ENCODE measurements around the gene SKAP2. TPM values are rescaled to one million over a fixed set of nuclear protein-coding genes. Genes with fewer than 3 reads are reported as not detected.

The SKAP2 gene
- polyA plus RNA-seq, 1 of the 3 experiments (the other 2 are of a cell fraction), result 0.69 TPM

GRCh38 chr7:26663874-26664273 is 200.5 kb downstream of the SKAP2 start:
- Histone ChIP-seq H3K4me2 (no peak overlapping the region), H3K27me3 (ENCODE audit: insufficient read depth) (no peaks in the 10 kb centered on the region; the same call in 1 of the 2 replicates), H3K9me3 (no peaks in the 10 kb centered on the region), H3K4me1 (ENCODE audit: control insufficient read depth in 1 of 2, insufficient read depth in 2 of 2, low read depth in 1 of 2, low read length in 1 of 2) (no peaks in the 10 kb centered on the region; a peak in 1 of 4 replicates), H4K20me1 (ENCODE audit: insufficient read depth) (no peaks in the 10 kb centered on the region), H3K9me2 (no peaks in the 10 kb centered on the region), H3K79me2 (ENCODE audit: insufficient read depth) (no peaks in the 10 kb centered on the region), H3K4me3 (ENCODE audit: low read depth in 2 of 2, low read length in 1 of 2) (no peak overlapping the region), H3K9ac (no peak overlapping the region), H3F3A (replicated peaks; ENCODE audit: insufficient read depth) (no peaks in the 10 kb centered on the region), H2AFZ (ENCODE audit: low read depth) (no peak overlapping the region), H3K36me3 (replicated peaks in 1 of 2; ENCODE audit: control insufficient read depth in 1 of 2, insufficient read depth in 2 of 2, low read length in 1 of 2) (no peaks in the 10 kb centered on the region), H3K27ac (ENCODE audit: low read depth in 2 of 2, low read length in 1 of 2) (no peak overlapping the region)
- POLR2A ChIA-PET, result no interaction called here
- no peak for TF ChIP-seq RCOR1 (IDR thresholded peaks at IDR 0.05; ENCODE audit: low read length)
- TF ChIP-seq, protein P1, sequence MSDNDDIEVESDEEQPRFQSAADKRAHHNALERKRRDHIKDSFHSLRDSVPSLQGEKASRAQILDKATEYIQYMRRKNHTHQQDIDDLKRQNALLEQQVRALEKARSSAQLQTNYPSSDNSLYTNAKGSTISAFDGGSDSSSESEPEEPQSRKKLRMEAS (IDR thresholded peaks at IDR 0.05; ENCODE audit: low read depth), result no peak
- TF ChIP-seq CHD2 (IDR thresholded peaks at IDR 0.05; ENCODE audit: low read length, partially characterized antibody), result no peak
- no peak for TF ChIP-seq GATA2 (CRISPR knock-in tag; IDR thresholded peaks at IDR 0.05)
- no peak for TF ChIP-seq TEAD4 (IDR thresholded peaks at IDR 0.05; ENCODE audit: borderline replicate concordance, insufficient read depth)
- no peak for TF ChIP-seq RFX5 (IDR thresholded peaks at IDR 0.05; ENCODE audit: low read length)
- TF ChIP-seq FOXM1 (IDR thresholded peaks at IDR 0.05; ENCODE audit: low read depth), result no peak
- TF ChIP-seq TAF1 (IDR thresholded peaks at IDR 0.05; ENCODE audit: borderline replicate concordance, low read depth, low read length), result no peak
- DNase-seq, result no peak
- CTCF ChIA-PET, result interaction anchor here (1.3 to 16.0 kb wide), 6 partner anchors 17 to 771 kb away, joined by 4 to 716 read pairs (median 100); partner anchors contain the start of gene HOXA5
- 61% methylated on average over 4 of the region's 4 CpGs for WGBS (ENCODE audit: low lambda C conversion rate)

DNA sequence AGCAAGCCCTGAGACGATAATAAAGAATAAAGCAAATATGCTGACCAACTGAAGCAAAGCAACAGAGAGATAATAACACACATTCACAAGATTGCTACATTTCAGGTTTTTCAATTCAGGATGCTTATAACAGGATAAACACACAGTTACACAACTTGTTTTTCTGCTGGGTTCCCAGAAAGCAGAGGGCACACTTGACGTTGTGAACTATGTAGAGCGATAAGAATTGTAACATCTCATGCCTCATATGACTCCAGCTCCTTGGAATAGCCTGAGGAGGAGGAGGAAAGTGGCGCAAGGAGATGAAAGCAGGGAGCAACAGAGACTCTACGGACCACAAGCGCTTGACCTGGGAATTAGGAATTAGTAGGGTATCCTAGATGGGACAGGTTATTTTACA is 201.7 kb downstream of the SKAP2 start:
- H2AFZ ChIP-seq (ENCODE audit: low read depth), result no peak overlapping the region
- H3K4me3 ChIP-seq (ENCODE audit: low read depth in 2 of 2, low read length in 1 of 2), result no peak overlapping the region
- no peak overlapping the region for H3K4me2 ChIP-seq
- no peaks in the 10 kb centered on the region for H4K20me1 ChIP-seq (ENCODE audit: insufficient read depth)
- H3K27ac ChIP-seq (ENCODE audit: low read depth in 2 of 2, low read length in 1 of 2), result no peak overlapping the region
- 68% methylated on average over 6 of the region's 6 CpGs for WGBS (ENCODE audit: low lambda C conversion rate)
- H3K36me3 ChIP-seq (replicated peaks in 1 of 2; ENCODE audit: control insufficient read depth in 1 of 2, insufficient read depth in 2 of 2, low read length in 1 of 2), result no peaks in the 10 kb centered on the region
- no peaks in the 10 kb centered on the region for H3K79me2 ChIP-seq (ENCODE audit: insufficient read depth)
- no peaks in the 10 kb centered on the region for H3F3A ChIP-seq (replicated peaks; ENCODE audit: insufficient read depth)
- no peaks in the 10 kb centered on the region for H3K9me3 ChIP-seq
- no peak overlapping the region for H3K9ac ChIP-seq
- CTCF ChIA-PET, result interaction anchor here (1.0 to 16.0 kb wide), 5 partner anchors 273 to 806 kb away, joined by 3 to 716 read pairs (median 3); no protein-coding TSS in a partner anchor
- TF ChIP-seq NFIC (IDR thresholded peaks at IDR 0.05; ENCODE audit: borderline replicate concordance) (no peak), TAF1 (IDR thresholded peaks at IDR 0.05; ENCODE audit: borderline replicate concordance, low read depth, low read length) (no peak), FOXJ3 (CRISPR knock-in tag; IDR thresholded peaks at IDR 0.05) (no peak), GATA2 (CRISPR knock-in tag; IDR thresholded peaks at IDR 0.05) (no peak), SMC3 (IDR thresholded peaks at IDR 0.05; ENCODE audit: low read depth, low read length) (no peak), PBX3 (IDR thresholded peaks at IDR 0.05) (no peak), EP300 (IDR thresholded peaks at IDR 0.05; ENCODE audit: borderline replicate concordance in 1 of 2, low read depth in 1 of 2, low read length in 1 of 2) (no peak), TCF12 (IDR thresholded peaks at IDR 0.05) (no peak), RCOR1 (IDR thresholded peaks at IDR 0.05; ENCODE audit: low read length) (no peak), EZH2phosphoT487 (IDR thresholded peaks at IDR 0.05; ENCODE audit: borderline replicate concordance, low read depth) (no peak), MXI1 (IDR thresholded peaks at IDR 0.05; ENCODE audit: low read depth, low read length) (no peak)
- TF ChIP-seq, protein P2, sequence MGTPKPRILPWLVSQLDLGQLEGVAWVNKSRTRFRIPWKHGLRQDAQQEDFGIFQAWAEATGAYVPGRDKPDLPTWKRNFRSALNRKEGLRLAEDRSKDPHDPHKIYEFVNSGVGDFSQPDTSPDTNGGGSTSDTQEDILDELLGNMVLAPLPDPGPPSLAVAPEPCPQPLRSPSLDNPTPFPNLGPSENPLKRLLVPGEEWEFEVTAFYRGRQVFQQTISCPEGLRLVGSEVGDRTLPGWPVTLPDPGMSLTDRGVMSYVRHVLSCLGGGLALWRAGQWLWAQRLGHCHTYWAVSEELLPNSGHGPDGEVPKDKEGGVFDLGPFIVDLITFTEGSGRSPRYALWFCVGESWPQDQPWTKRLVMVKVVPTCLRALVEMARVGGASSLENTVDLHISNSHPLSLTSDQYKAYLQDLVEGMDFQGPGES (IDR thresholded peaks at IDR 0.05; ENCODE audit: low read depth, low read length), result no peak
- TF ChIP-seq, protein P1 (IDR thresholded peaks at IDR 0.05; ENCODE audit: low read depth), result no peak
- TF ChIP-seq, protein P3, sequence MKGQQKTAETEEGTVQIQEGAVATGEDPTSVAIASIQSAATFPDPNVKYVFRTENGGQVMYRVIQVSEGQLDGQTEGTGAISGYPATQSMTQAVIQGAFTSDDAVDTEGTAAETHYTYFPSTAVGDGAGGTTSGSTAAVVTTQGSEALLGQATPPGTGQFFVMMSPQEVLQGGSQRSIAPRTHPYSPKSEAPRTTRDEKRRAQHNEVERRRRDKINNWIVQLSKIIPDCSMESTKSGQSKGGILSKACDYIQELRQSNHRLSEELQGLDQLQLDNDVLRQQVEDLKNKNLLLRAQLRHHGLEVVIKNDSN (IDR thresholded peaks at IDR 0.05; ENCODE audit: borderline replicate concordance, low read depth), result no peak
- H3K4me1 ChIP-seq (ENCODE audit: control insufficient read depth in 1 of 2, insufficient read depth in 2 of 2, low read depth in 1 of 2, low read length in 1 of 2), result peaks cover 0 to 2% of the 10 kb centered on the region in 2 experiments; a peak in 2 of 4 replicates
- H3K27me3 ChIP-seq (ENCODE audit: insufficient read depth), result no peaks in the 10 kb centered on the region; the same call in 1 of the 2 replicates
- no peak for DNase-seq
- no peaks in the 10 kb centered on the region for H3K9me2 ChIP-seq
- POLR2A ChIA-PET, result no interaction called here
